Lung (tissue), 12 donors: ENCODE results near the gene FOXP1. TPM values are rescaled to one million over a fixed set of nuclear protein-coding genes. Genes with fewer than 3 reads are reported as not detected.
A peak's percentile ranks its signal among the peaks of the same experiment; 100 is the strongest.

Source experiments
- ATAC-seq: fragments of 200-7000 bp; cut with Tn5 transposase; one replicate; pipeline ENCODE4 v1.9.1; 2020; ENCODE audit warnings: moderate number of reproducible peaks; ENCODE audit not compliant: insufficient read depth, low FRiP score
- DNase-seq, 3 donors: peaks; one replicate each; pipeline ENCODE4 v3.0.0-alpha.2; 2013 to 2017
- H3K27ac ChIP-seq, 2 donors: one replicate each; pipeline ENCODE4 v1.5.1; 2013; ENCODE audit warnings: mild to moderate bottlenecking in 2 of 2, moderate library complexity in 2 of 2, control low read depth in 1 of 2, inconsistent platforms in 1 of 2, low read depth in 1 of 2, low read length in 1 of 2
- H3K27me3 ChIP-seq, 3 donors: one replicate each; pipeline ENCODE4 v1.5.1; 2013; ENCODE audit warnings: low read length in 2 of 3; ENCODE audit not compliant: control insufficient read depth in 3 of 3, insufficient read depth in 3 of 3
- H3K36me3 ChIP-seq, 4 donors: one replicate each; pipeline ENCODE4 v1.5.1; 2013; ENCODE audit warnings: low read length in 4 of 4, mild to moderate bottlenecking in 1 of 4, moderate library complexity in 1 of 4; ENCODE audit not compliant: control insufficient read depth in 4 of 4, insufficient read depth in 4 of 4
- H3K4me1 ChIP-seq, 5 donors: one replicate each; pipeline ENCODE4 v1.5.1; 2013; ENCODE audit warnings: low read length in 5 of 5, mild to moderate bottlenecking in 2 of 5, moderate library complexity in 1 of 5; ENCODE audit not compliant: control insufficient read depth in 5 of 5, insufficient read depth in 5 of 5
- H3K4me3 ChIP-seq: one replicate; pipeline ENCODE4 v1.5.1; 2013; ENCODE audit warnings: mild to moderate bottlenecking, control low read depth, moderate library complexity
- H3K9ac ChIP-seq, 2 donors: one replicate each; pipeline ENCODE4 v1.5.1; 2013; ENCODE audit warnings: low read length in 2 of 2, control low read depth in 1 of 2; ENCODE audit not compliant: insufficient read depth in 1 of 2
- H3K9me3 ChIP-seq, 4 donors: one replicate each; pipeline ENCODE4 v1.5.1; 2013; ENCODE audit warnings: low read length in 3 of 4, mild to moderate bottlenecking in 1 of 4, moderate library complexity in 1 of 4; ENCODE audit not compliant: control insufficient read depth in 4 of 4, insufficient read depth in 3 of 4
- CTCF ChIP-seq: IDR thresholded peaks from 2 replicates; pipeline ENCODE4 v1.5.1; 2012; ENCODE audit warnings: mild to moderate bottlenecking; ENCODE audit errors: control extremely low read depth, extremely low read depth
- WGBS, 2 donors: extraction: QIAGEN DNeasy Blood & Tissue Kit; methylation state at CpG; one replicate each; pipeline ENCODE4 v1.1.7; 2013; 5-methylcytosine and 5-hydroxymethylcytosine counted together
- polyA plus RNA-seq, 2 donors: library from polyadenylated mRNA; stranded (reverse); fragments of 200-250 nt; gene quantifications; one replicate each; pipeline ENCODE4 v1.2.1, GENCODE V29; 2013
- total RNA-seq, 2 donors: library from RNA; depleted of rRNA in 1 of 2; stranded (reverse); fragments of >200 nt in 1 of 2; gene quantifications; one replicate each; pipeline ENCODE4 v1.2.1, GENCODE V29; 2014 to 2021
- donor health status: control.
- donor health status: control.
- donor health status: Bipolar disorder and iron deficiency.
- donor health status: healthy.
- donor health status: DM: yes; HTN: yes; CAD: no.

Gene FOXP1
- total and polyA plus RNA-seq, 4 donors: 13.8 to 287 (median 73.9) TPM

DNA sequence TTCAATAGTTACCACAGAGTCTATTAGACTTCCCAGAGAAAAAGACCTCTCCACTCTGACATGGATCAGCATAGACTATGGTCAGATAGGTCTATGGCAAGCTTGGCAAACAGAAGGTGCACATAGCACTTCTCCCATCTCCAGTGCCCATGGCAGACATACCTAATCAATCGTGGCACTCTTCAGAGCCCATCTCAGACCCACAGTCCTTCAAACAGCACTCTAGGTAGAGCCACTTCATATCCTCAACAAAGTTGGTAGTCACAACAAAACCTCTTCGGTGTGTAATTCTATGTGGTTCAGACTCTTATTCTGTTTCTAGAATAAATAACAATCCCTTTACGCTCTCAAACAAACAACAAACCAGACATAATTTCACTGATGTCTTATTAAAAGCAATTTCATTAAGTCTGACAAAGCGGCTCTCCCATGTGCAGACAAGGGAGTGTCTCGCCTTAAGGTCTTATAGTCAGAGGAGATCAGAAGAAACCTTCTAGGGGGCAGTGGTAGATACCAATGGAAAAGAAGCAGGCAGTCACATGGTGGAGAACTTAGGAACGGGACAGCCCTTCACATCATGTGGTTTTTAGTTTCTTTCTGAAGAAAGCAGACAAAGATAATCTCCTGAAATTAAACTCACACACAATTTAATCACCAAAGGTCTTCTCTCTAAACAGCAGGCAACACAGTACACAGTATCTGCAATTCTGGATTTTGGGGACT, 483.4 kb downstream of the FOXP1 start:
- Histone ChIP-seq H3K9ac (no peak overlapping the region), H3K4me1 (peaks cover 5 to 37% (median 28%) of the 10 kb centered on the region in 5 donors), H3K4me3 (no peak overlapping the region), H3K27me3 (no peaks in the 10 kb centered on the region), H3K27ac (no peak overlapping the region), H3K36me3 (peaks cover 0 to 1% (median 0%) of the 10 kb centered on the region in 4 donors), H3K9me3 (no peaks in the 10 kb centered on the region)
- no peak for ATAC-seq
- 66 to 77% methylated on average over 6 of the region's 6 CpGs for WGBS, 2 donors
- TF ChIP-seq CTCF: no peak
- DNase-seq: no peak

GRCh38 chr3:71097557-71097956, 486.0 kb downstream of the FOXP1 start:
- no peak for DNase-seq
- TF ChIP-seq CTCF: no peak
- Histone ChIP-seq H3K4me3 (no peak overlapping the region), H3K4me1 (peaks cover 0 to 19% (median 15%) of the 10 kb centered on the region in 5 donors), H3K27ac (no peak overlapping the region), H3K27me3 (no peaks in the 10 kb centered on the region), H3K36me3 (peaks cover 0 to 3% (median 1%) of the 10 kb centered on the region in 4 donors), H3K9me3 (no peaks in the 10 kb centered on the region), H3K9ac (no peak overlapping the region)
- ATAC-seq: no peak
- WGBS, 2 donors: 77 to 85% methylated on average over 5 of the region's 5 CpGs

DNA sequence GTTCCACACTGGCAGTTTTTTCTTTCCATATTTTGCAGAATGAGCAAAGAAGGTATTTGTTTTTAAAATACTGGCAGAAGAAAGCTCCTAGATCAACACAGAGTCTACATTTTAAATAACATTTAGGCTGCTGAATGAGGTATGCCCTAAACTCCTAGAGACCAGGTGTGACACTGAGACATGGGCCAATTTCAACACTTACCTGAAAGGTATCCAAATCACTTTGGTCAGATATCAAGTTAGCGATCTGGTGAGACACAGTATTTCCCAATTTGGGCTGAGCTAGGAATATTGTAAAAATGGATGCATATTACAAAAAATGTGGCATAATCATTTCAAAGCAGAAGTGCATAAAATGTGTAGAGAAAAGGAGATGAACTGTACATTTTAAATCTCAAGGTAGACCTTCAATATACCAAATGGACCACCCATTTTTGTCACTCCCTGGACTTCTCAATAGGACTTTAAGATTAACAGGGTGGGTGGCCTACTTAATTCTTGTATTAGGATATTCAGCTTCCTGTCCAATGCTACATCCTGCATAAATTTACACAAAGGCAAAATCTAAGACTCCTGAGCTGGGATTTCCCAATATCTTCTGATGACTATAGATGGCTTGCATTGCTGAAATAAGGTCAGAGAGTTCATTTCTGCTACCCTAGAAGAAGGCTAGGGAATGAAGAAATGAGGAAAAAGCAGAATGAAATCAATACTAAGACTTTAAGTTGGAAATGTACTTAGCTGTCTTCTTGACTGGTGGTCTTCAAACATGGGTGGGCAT, 487.8 kb downstream of the FOXP1 start:
- no peak for TF ChIP-seq CTCF
- H3K4me1 ChIP-seq: peaks cover 0 to 8% (median 4%) of the 10 kb centered on the region in 5 donors
- no peak overlapping the region for H3K27ac ChIP-seq

More for the DNA sequence above, 487.8 kb downstream of the FOXP1 start:
- 49 to 74% methylated on average over 1 of the region's 1 CpG for WGBS, 2 donors
- DNase-seq (peak in 1 of 3 donors; percentile 53), ATAC-seq (no peak)
- Histone ChIP-seq H3K9ac (no peak overlapping the region), H3K36me3 (peaks cover 0 to 3% (median 1%) of the 10 kb centered on the region in 4 donors), H3K27me3 (no peaks in the 10 kb centered on the region), H3K9me3 (no peaks in the 10 kb centered on the region), H3K4me3 (no peak overlapping the region)
